HG03159 (cell line): ENCODE measurements around the gene SPHKAP.
"Not testable (repeated sequence)": the region's sequence is repeated elsewhere in the genome, so short reads cannot be mapped to it uniquely, and the experiment has no call there.

ENCODE experiments used
- ATAC-seq: cut with Tn5 transposase; IDR thresholded peaks from one replicate; pipeline ENCODE4 v1.9.1; 2021; ENCODE audit warnings: mild to moderate bottlenecking, moderate library complexity; ENCODE audit not compliant: unreplicated experiment

SPHKAP gene

GRCh38 chr2:228104215-228104614, 77.3 kb downstream of the SPHKAP start:
- ATAC-seq = no peak

GRCh38 chr2:228103379-228103778, 78.1 kb downstream of the SPHKAP start:
- ATAC-seq = no peak

DNA sequence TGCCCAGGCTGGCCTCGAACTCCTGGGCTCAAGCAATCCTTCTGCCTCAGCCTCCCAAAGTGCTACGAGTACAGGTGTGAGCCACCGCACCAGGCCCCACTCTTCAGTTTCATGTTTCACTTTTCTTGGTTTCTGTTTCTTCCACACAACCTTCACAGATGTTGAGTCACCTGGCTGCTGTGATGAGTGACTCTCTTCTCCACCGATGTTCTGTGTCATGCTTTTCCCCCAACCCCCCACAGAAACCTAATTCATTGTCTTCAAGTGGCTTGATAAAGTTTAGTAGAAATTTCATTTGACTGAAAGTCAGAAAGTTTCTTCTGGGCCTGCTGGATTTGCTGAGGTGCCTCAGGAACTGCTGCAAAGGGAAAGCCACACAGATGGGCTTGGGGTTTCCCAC, 78.5 kb downstream of the SPHKAP start:
- ATAC-seq = no peak

GRCh38 chr2:228094377-228094921, 87.0 kb downstream of the SPHKAP start:
- no peak for ATAC-seq

GRCh38 chr2:228092056-228092455, 89.4 kb downstream of the SPHKAP start:
- no peak for ATAC-seq

- ATAC-seq = no peak
Observed at GRCh38 chr2:228086561-228086960, 94.9 kb downstream of the SPHKAP start.

- no peak for ATAC-seq
Observed at GRCh38 chr2:228084717-228085116, 96.8 kb downstream of the SPHKAP start.

DNA sequence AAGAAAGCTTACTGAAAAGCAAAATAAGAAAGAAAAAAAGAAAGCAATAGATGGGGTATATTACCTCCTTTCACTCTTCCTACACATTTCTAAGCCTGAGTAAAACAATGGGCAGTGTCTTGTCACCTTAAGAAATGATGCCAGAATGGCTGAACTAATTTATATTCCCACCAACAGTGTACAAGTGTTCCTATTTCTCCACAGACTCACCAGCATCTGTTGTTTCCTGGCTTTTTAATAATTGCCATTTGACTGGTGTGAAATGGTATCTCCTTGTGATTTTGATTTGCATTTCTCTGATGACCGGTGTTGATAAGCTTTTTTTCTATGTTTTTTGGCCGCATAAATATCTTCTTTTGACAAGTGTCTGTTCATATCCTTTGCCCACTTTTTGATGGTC, 98.4 kb downstream of the SPHKAP start:
- ATAC-seq = no peak

DNA sequence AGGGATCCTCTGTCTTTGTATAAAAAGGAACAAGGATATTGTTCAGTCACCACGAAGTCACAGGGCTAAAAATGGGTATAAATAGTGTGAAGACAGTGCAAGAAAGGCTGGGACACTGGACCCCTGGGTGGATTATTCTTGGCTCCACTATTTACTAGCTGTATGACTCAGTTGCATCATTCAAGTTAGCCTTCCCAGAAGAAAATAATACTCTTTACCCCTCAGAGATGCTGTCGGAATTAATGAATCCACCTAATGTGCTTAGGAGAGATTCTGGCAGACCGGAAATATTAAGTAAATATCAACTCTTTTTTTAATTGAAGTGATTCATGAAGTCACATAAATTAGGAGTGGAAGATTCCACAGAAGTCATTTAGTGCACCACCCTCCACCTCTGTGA, 98.9 kb downstream of the SPHKAP start:
- no peak for ATAC-seq

DNA sequence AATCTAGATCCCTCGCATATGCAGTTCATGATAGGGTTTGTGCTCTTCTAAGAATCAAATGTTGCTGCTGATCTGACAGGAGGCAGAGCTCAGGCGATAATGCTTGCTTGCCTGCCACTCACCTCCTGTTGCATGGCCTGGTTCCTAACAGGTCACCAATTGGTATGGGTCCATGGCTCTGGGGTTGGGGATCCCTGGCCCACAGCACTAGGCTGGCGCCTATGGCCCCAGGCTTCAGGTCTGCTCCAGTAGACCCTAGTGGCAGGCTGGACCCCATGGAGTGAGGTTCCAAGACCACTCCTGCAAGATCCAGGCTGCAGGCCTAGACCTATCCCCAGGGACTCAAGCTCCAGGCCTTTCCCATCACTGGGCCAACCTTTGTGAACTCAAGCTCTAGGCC, 102.3 kb downstream of the SPHKAP start:
- no peak for ATAC-seq

DNA sequence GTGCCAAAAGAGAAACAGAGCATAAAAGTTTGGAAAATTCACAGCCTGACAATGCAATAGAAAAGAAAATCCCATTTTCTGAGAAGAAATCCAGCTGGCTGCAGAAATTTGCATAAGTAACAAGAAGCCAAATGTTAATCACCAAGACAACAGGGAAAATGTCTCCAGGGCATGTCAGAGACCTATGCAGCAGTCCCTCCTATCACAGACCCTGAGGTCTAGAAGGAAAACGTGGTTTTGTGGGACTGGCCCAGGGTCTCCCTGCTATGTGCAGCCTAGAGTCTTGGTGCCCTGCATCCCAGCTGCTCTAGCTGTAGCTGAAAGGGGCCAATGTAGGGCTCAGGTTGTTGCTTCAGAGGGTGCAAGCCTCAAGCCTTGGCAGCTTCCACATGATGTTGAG, 104.8 kb downstream of the SPHKAP start:
- not testable (repeated sequence) for ATAC-seq

- ATAC-seq = no peak
Observed at GRCh38 chr2:228072669-228073068, 108.8 kb downstream of the SPHKAP start.

GRCh38 chr2:228067309-228067708, 114.2 kb downstream of the SPHKAP start:
- ATAC-seq = no peak

- ATAC-seq = no peak
Observed at GRCh38 chr2:228066126-228066798, 115.2 kb downstream of the SPHKAP start.

DNA sequence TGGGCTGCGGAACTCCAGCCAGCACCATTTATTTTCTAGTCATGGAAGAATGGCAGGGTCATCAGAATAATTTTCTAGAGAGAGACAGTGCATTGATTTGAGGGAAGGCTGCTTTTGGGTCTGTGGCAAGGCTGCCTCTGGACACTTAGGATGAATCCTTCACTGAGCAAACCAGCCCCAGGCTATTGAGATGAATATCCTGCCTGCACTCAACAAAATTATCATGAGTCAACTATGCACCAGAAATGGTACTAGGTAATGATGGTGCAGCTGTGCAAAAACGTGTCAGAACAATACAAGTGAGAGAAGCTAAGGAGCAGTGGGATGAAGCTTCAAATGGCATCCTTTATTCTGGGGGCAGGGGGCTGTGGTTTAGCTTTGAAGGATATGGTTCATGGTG, 115.8 kb downstream of the SPHKAP start:
- no peak for ATAC-seq

DNA sequence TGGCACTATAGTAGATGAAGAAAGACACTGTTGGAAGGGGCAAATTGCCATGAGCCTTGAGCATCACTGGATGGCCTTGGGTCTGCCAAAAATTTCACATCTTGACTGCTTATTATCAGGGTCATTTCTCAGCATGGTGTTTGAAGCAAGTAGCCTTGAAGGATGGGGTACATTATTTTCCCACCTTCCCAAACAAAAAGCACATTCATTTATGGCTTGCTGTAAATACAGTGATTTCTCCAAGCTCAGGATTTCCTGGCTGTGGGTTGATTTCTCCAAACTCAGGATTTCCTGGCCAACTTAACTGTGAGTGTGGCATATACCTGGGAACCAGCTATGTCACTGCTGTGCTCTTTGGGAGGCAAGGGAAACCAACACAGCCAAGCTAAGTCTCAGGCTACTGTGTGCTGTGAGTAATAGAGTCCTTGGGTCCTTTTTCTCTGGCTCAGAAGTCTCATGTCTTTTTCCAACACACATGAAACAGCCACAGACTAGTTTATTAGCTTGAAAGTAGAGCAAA, 116.6 kb downstream of the SPHKAP start:
- no peak for ATAC-seq

DNA sequence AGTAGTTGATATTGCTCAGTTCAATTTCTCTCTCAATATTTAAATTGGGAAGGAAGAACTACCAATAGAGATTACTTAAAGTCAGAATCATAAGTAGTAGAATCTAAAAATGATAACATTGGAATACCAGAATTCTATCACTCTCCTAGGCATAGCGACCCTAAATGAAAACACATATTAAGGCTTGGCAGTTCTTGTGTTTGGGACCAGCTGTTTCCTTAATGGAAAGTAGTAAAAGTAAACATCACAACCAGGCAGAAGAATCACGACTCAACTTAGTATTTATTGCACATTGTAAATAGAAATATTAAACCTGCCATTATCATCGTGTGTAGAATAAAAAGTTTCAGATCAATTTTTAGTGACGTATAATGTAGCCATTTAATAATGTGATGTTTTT, 117.5 kb downstream of the SPHKAP start:
- ATAC-seq = no peak

DNA sequence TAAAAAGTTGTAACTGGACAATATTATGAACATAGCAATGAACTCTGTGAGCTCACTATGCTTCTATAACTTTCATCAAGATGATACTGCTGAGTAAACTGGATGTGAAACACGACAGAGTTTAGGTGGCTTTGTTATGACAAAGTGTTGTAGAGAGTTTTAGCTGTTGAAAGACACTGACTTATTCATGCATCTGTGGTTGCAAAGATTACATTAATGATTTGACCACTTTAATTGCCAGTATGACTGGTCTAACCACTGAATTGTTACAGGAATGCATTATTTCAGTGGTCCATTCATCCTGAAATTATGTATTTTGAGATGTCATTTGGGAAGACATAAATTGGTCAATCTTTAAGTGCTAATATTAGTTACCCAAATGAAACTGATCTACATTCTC, 117.9 kb downstream of the SPHKAP start:
- ATAC-seq = no peak

GRCh38 chr2:228059735-228060134, 121.8 kb downstream of the SPHKAP start:
- no peak for ATAC-seq

DNA sequence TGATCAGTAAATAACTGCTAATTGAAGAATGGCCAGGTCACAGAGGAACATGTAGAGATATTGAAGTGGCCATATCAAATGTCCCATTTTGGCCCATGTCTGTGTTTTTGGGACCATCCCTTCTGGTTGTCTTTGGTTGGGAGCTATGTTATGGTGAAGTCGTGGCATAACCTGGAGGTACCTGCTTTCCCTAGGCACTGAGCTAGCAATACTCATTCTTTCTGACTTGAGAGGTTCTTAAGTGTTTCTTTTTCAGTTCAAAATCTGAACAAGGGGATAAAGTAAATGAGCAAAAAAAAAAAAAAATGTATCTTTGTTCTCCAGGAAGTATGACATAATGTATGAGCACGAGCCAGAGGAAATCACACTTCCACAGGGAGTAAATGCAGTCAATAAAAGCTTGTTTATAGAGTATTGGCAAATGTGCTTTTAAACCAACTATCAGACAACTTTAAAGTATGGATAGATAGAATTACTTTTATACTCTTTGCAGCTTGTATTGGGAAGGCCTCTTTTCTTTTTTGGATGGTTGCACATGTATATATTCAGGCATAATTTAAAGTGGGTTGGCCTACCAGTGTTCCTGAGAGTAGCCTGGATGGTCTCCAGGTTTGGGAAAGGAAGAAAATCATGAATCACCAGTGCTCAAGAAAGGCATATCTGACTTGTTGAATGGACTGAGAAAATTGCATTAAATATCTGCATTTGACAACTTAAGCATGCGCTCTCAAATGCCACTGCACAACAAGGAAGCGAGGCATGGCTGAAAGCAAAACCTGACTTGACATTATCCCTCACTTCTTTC, 125.0 kb downstream of the SPHKAP start:
- ATAC-seq = no peak

- no peak for ATAC-seq
Observed at GRCh38 chr2:228048838-228049490, 132.5 kb downstream of the SPHKAP start.
